ENCODE data around the gene SP100.

SP100 gene

DNA sequence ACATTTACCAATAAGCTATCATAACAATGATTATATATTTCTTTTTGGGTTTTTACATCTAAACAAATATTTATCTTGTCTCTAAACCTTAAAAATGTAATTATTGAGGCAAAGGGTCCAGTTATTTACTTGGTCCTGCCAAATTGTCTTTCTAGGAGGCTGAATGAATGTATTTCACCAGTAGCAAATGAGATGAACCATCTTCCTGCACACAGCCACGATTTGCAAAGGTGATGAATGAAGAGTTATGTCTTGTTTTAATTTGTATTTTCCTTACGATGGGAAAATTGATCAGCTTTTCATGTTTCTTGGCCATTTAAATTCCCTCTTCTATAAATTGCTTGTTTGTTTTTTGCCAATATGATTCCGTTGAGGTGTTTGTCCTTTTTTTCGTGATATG lies 1.4 kb downstream of the SP100 start:
- H3K4me1 ChIP-seq (ENCODE audit: control insufficient read depth, insufficient read depth, low read length, poor library complexity, severe bottlenecking): peaks cover 43% of the 10 kb centered on the region
- no peaks in the 10 kb centered on the region for H3K36me3 ChIP-seq (ENCODE audit: control insufficient read depth, insufficient read depth, low read length)
- H3K27me3 ChIP-seq (replicated peaks; ENCODE audit: control insufficient read depth, insufficient read depth, low read length, poor library complexity, severe bottlenecking): no peaks in the 10 kb centered on the region
- peak overlapping the region; percentile 75 for H3K4me3 ChIP-seq (ENCODE audit: insufficient read depth, low read depth, low read length, poor library complexity, severe bottlenecking)
- no peak for DNase-seq
- peak overlapping the region; percentile 42 for H3K27ac ChIP-seq (ENCODE audit: insufficient read depth, low read length, poor library complexity, severe bottlenecking)
- H3K9me3 ChIP-seq (ENCODE audit: control insufficient read depth, low read length): no peaks in the 10 kb centered on the region

DNA sequence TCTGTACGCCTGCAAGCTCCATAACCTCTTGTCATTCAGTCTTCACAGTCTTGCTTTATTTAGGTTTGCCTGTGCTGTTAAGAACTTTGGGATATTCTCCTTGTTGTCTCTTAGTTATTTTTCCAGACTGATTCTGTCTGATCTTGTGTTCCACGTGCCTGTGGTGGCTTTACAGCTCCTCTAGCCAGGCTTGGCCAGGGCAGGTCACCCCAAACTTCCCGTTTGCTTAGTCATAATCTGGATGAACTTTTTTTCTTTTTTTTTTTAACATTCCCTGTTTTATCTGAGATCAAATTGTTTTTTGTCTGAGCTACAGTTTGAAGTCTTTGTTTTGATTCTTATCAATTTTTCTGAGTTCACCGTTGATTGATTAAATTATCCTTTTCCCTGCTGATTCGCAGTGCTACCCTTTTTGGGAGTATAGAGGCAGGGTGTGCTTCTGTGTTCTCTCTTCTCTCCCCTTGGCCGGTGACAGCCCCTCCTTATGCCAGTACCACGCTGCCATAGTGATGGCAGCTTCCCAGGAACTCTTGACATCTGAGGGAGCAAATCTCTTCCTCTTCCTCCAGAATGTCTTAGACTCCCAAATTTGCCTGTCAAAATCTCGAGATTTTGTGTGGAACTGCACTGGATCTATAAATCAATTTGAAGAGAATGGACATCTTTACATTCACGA lies 2.5 kb downstream of the SP100 start:
- Histone ChIP-seq H3K27ac (ENCODE audit: insufficient read depth, low read length, poor library complexity, severe bottlenecking) (peak overlapping the region; percentile 24), H3K4me1 (ENCODE audit: control insufficient read depth, insufficient read depth, low read length, poor library complexity, severe bottlenecking) (peaks cover 35% of the 10 kb centered on the region), H3K4me3 (ENCODE audit: insufficient read depth, low read depth, low read length, poor library complexity, severe bottlenecking) (peak overlapping the region; percentile 75), H3K27me3 (replicated peaks; ENCODE audit: control insufficient read depth, insufficient read depth, low read length, poor library complexity, severe bottlenecking) (no peaks in the 10 kb centered on the region), H3K9me3 (ENCODE audit: control insufficient read depth, low read length) (no peaks in the 10 kb centered on the region), H3K36me3 (ENCODE audit: control insufficient read depth, insufficient read depth, low read length) (no peaks in the 10 kb centered on the region)
- no peak for DNase-seq

DNA sequence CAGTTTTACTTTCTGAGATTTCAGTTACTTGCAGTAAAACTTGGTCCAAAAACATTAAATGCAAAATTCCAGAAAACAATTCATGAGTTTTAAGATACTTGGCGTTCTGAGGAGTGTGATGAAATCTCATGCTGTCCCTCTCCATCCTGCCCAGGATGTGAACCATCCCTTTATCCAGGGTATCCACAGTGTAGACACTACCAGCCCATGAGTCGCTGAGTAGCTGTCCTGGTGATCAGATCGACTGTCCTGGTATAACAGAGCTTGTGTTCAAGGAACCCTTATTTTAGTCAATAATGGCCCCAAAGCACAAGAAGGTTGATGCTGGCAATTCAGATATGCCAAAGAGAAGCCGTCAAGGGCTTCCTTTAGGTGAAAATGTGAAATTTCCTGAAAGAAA lies 3.2 kb downstream of the SP100 start:
- no peak overlapping the region for H3K27ac ChIP-seq (ENCODE audit: insufficient read depth, low read length, poor library complexity, severe bottlenecking)
- no peak for DNase-seq
- no peaks in the 10 kb centered on the region for H3K27me3 ChIP-seq (replicated peaks; ENCODE audit: control insufficient read depth, insufficient read depth, low read length, poor library complexity, severe bottlenecking)
- H3K4me3 ChIP-seq (ENCODE audit: insufficient read depth, low read depth, low read length, poor library complexity, severe bottlenecking): peak overlapping the region; percentile 75
- H3K4me1 ChIP-seq (ENCODE audit: control insufficient read depth, insufficient read depth, low read length, poor library complexity, severe bottlenecking): peaks cover 41% of the 10 kb centered on the region
- H3K9me3 ChIP-seq (ENCODE audit: control insufficient read depth, low read length): no peaks in the 10 kb centered on the region
- peaks cover 4% of the 10 kb centered on the region for H3K36me3 ChIP-seq (ENCODE audit: control insufficient read depth, insufficient read depth, low read length)

DNA sequence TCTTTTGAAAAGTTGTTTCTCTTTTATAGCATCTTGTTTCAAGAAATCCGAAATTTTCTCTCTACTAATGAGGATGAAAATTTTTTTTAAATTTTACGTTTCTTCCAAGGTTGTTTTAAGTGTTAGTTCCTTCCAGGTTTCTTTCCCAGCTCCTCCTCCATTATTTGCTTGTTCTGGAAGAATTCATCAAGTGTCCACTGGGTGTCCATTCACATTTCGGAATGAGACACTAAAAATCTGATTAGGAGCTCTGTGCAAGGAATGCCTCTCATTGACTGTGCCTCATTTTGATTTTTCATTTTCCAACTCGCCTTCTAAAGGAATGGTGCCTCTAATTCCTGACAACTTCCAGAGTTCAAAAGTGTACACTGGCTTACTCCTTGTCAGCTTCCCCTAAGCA lies 6.1 kb downstream of the SP100 start:
- Histone ChIP-seq H3K4me1 (ENCODE audit: control insufficient read depth, insufficient read depth, low read length, poor library complexity, severe bottlenecking) (peaks cover 38% of the 10 kb centered on the region), H3K27ac (ENCODE audit: insufficient read depth, low read length, poor library complexity, severe bottlenecking) (no peak overlapping the region)

DNA sequence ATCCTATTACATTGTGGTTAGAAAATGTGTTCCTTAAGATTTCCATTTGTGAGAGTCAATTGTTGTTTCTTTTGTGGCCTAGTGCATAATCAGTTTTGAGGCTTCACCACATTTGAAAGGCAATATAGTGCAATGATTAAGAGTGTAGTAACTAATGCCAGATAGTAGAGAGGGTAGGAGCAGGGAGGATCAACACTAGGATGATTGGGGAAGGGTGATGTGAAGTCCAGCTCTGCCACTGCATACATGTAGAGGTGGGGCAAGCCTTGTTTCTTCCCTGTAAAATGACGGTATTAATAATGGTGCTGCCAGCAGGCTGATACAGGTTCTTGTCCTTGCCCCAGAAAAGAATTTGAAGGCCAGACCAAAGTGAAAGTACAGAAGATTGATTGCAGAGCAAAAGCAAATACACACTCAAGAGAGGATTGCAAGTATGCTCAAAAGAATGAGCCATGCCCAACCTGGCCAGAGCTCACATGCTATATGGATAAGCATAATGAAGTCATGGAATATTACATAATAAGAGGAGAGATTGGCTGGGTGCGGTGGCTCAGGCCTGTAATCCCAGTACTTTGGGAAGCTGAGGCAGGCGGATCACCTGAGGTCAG lies 8.0 kb downstream of the SP100 start:
- H3K36me3 ChIP-seq (ENCODE audit: control insufficient read depth, insufficient read depth, low read length): peaks cover 17% of the 10 kb centered on the region
- no peaks in the 10 kb centered on the region for H3K27me3 ChIP-seq (replicated peaks; ENCODE audit: control insufficient read depth, insufficient read depth, low read length, poor library complexity, severe bottlenecking)
- no peak for DNase-seq
- no peak overlapping the region for H3K4me3 ChIP-seq (ENCODE audit: insufficient read depth, low read depth, low read length, poor library complexity, severe bottlenecking)
- H3K9me3 ChIP-seq (ENCODE audit: control insufficient read depth, low read length): no peaks in the 10 kb centered on the region
- H3K27ac ChIP-seq (ENCODE audit: insufficient read depth, low read length, poor library complexity, severe bottlenecking): peak overlapping the region; percentile 3
- peaks cover 32% of the 10 kb centered on the region for H3K4me1 ChIP-seq (ENCODE audit: control insufficient read depth, insufficient read depth, low read length, poor library complexity, severe bottlenecking)

More for the DNA sequence above, 6.1 kb downstream of the SP100 start:
- Histone ChIP-seq H3K36me3 (ENCODE audit: control insufficient read depth, insufficient read depth, low read length) (peaks cover 8% of the 10 kb centered on the region), H3K4me3 (ENCODE audit: insufficient read depth, low read depth, low read length, poor library complexity, severe bottlenecking) (no peak overlapping the region), H3K9me3 (ENCODE audit: control insufficient read depth, low read length) (no peaks in the 10 kb centered on the region), H3K27me3 (replicated peaks; ENCODE audit: control insufficient read depth, insufficient read depth, low read length, poor library complexity, severe bottlenecking) (no peaks in the 10 kb centered on the region)
- DNase-seq: no peak

DNA sequence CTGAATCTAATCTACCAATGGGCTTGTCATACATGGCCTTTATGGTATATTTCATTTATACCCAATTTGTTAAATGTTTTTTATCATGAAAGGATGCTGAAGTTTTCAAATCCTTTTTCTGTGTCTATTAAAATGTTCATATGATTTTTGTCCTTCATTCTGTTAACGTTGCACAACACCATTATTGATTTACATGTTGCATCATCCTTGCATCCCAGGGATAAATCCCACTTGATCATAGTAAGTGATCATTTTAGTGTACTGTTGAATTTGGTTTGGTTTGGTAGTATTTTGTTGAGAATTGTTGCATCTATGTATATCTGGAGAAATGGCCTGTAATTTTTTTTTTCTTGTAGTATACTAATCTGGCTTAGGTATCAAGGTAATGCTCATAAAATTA lies 9.4 kb downstream of the SP100 start:
- Histone ChIP-seq H3K27me3 (replicated peaks; ENCODE audit: control insufficient read depth, insufficient read depth, low read length, poor library complexity, severe bottlenecking) (no peaks in the 10 kb centered on the region), H3K4me1 (ENCODE audit: control insufficient read depth, insufficient read depth, low read length, poor library complexity, severe bottlenecking) (peaks cover 21% of the 10 kb centered on the region), H3K4me3 (ENCODE audit: insufficient read depth, low read depth, low read length, poor library complexity, severe bottlenecking) (no peak overlapping the region), H3K27ac (ENCODE audit: insufficient read depth, low read length, poor library complexity, severe bottlenecking) (no peak overlapping the region), H3K9me3 (ENCODE audit: control insufficient read depth, low read length) (no peaks in the 10 kb centered on the region), H3K36me3 (ENCODE audit: control insufficient read depth, insufficient read depth, low read length) (peaks cover 31% of the 10 kb centered on the region)
- no peak for DNase-seq

DNA sequence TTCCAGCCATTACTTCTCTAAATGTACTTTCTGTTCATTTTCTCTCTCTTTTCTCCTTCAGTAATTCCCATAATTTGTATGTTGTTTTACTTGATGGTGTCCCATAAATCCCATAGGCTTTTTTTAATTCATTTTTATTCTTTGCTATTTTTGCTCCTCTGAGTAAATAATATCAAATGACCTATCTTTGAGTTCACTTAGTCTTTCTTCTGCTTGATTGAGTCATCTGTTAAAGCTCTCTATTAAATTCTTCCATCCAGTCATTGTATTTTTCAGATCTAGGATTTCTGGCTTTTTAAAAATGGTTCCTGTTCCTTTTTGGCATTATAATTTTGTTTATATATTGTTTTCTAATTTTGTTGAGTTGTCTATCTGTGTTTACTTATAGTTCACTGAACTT lies 13.5 kb downstream of the SP100 start:
- Histone ChIP-seq H3K27me3 (replicated peaks; ENCODE audit: control insufficient read depth, insufficient read depth, low read length, poor library complexity, severe bottlenecking) (no peaks in the 10 kb centered on the region), H3K36me3 (ENCODE audit: control insufficient read depth, insufficient read depth, low read length) (peaks cover 34% of the 10 kb centered on the region)
- DNase-seq: no peak

DNA sequence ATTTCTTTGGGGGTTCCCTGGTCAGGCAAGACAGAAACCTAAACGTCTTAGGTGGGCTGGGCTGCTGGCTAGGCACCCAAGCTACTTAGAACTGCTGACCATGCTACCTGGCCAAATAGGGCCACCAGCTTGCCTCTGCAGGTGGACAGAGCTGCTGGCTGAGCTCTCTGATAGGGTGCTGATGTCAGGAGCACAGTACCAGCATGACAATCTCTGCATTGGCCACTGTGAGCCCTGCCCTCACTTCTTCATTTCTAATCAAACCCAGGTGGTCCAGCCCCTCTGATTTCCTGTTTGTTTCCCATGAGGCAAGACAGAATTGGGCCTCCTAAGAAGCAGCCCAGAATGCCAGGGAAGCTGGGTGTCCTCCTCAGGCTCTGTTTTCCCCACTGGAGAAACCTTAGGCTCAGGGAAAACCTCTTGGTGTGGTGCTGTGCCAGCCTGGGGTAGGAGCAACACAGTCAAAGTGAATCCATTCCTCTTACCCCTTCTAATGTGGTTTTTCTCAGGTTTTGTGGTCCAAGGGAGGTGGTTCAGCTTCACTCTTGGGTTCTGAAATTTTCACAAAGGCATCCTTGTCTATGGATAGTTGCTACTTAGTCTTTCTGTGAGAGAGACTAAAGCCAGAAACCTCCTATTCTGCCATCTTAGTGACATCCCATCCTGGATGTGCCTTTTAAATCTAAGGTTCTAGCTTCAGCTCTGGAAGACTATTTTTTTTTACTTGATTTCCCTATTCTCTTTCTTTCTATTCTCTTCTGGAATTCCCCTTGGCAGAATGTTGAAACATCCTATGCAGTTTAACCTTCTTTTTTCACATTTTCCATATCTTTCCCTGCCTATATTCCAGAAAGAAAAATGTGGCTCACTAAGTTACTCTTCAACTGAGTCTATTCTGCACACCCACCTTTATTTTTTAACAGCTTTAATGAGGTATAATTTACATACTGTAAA lies 15.2 kb downstream of the SP100 start:
- Histone ChIP-seq H3K27ac (ENCODE audit: insufficient read depth, low read length, poor library complexity, severe bottlenecking) (peak overlapping the region; percentile 14), H3K4me3 (ENCODE audit: insufficient read depth, low read depth, low read length, poor library complexity, severe bottlenecking) (no peak overlapping the region), H3K9me3 (ENCODE audit: control insufficient read depth, low read length) (peaks cover 5% of the 10 kb centered on the region), H3K27me3 (replicated peaks; ENCODE audit: control insufficient read depth, insufficient read depth, low read length, poor library complexity, severe bottlenecking) (no peaks in the 10 kb centered on the region), H3K36me3 (ENCODE audit: control insufficient read depth, insufficient read depth, low read length) (peaks cover 41% of the 10 kb centered on the region), H3K4me1 (ENCODE audit: control insufficient read depth, insufficient read depth, low read length, poor library complexity, severe bottlenecking) (peaks cover 17% of the 10 kb centered on the region)
- DNase-seq: no peak

More for the DNA sequence above, 13.5 kb downstream of the SP100 start:
- Histone ChIP-seq H3K27ac (ENCODE audit: insufficient read depth, low read length, poor library complexity, severe bottlenecking) (no peak overlapping the region), H3K4me1 (ENCODE audit: control insufficient read depth, insufficient read depth, low read length, poor library complexity, severe bottlenecking) (peaks cover 20% of the 10 kb centered on the region), H3K9me3 (ENCODE audit: control insufficient read depth, low read length) (no peaks in the 10 kb centered on the region), H3K4me3 (ENCODE audit: insufficient read depth, low read depth, low read length, poor library complexity, severe bottlenecking) (no peak overlapping the region)

DNA sequence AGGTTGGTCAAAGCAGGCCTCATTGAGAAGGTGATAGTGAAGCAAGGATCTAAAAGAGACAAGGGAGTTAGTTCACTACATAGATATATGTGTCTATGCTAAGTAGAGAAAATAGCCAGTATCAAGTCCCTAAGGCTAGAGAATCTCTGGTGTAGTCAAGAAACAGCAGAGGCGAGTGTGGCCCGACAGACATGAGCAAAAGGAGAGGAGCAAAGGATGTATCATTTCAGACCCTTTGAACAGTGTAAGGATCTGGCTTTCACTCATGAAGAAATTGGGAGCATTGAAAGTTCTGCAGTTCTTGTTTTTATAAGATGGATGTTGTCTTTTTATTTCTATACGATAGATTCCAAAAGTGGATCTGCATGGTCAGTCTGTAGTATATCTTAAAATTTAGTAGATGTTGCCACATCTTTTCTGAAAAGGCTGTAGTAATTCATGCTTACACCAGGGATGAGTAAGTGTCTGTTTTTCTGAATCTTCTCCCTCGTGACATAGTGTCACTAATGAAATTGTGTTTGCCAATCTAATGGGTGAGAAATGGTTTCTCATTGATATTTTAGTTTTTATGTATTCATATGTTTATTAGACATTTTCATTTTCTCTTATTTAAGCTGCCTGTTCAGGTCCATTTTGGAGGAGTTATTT lies 18.8 kb downstream of the SP100 start:
- H3K36me3 ChIP-seq (ENCODE audit: control insufficient read depth, insufficient read depth, low read length): peaks cover 30% of the 10 kb centered on the region

More for the DNA sequence above, 18.8 kb downstream of the SP100 start:
- no peak overlapping the region for H3K4me3 ChIP-seq (ENCODE audit: insufficient read depth, low read depth, low read length, poor library complexity, severe bottlenecking)
- peaks cover 20% of the 10 kb centered on the region for H3K4me1 ChIP-seq (ENCODE audit: control insufficient read depth, insufficient read depth, low read length, poor library complexity, severe bottlenecking)
- no peaks in the 10 kb centered on the region for H3K27me3 ChIP-seq (replicated peaks; ENCODE audit: control insufficient read depth, insufficient read depth, low read length, poor library complexity, severe bottlenecking)
- peak overlapping the region; percentile 21 for H3K27ac ChIP-seq (ENCODE audit: insufficient read depth, low read length, poor library complexity, severe bottlenecking)
- H3K9me3 ChIP-seq (ENCODE audit: control insufficient read depth, low read length): peaks cover 8% of the 10 kb centered on the region
- no peak for DNase-seq
